Mammary epithelial cell (primary cell): ENCODE results near the gene MINDY4B.

Source experiments
- EZH2 ChIP-seq: IDR thresholded peaks from 2 replicates; pipeline ENCODE4 v1.6.1; 2012; ENCODE audit warnings: low read length, inconsistent platforms, borderline replicate concordance
- TF ChIP-seq, protein P1 (sequence below), 2 donors: IDR thresholded peaks in 1 of 2; conservative IDR thresholded peaks in 1 of 2; 2 replicates each; pipeline ENCODE4 v1.5.1; 2011 to 2012; ENCODE audit warnings: inconsistent platforms in 2 of 2, low read length in 2 of 2, mild to moderate bottlenecking in 2 of 2, control low read depth in 1 of 2, low read depth in 1 of 2; ENCODE audit not compliant: insufficient read depth in 1 of 2; ENCODE audit errors: extremely low read depth in 1 of 2

GRCh38 chr3:150887031-150887430 is 18.2 kb downstream of the MINDY4B start:
- TF ChIP-seq, protein P1, sequence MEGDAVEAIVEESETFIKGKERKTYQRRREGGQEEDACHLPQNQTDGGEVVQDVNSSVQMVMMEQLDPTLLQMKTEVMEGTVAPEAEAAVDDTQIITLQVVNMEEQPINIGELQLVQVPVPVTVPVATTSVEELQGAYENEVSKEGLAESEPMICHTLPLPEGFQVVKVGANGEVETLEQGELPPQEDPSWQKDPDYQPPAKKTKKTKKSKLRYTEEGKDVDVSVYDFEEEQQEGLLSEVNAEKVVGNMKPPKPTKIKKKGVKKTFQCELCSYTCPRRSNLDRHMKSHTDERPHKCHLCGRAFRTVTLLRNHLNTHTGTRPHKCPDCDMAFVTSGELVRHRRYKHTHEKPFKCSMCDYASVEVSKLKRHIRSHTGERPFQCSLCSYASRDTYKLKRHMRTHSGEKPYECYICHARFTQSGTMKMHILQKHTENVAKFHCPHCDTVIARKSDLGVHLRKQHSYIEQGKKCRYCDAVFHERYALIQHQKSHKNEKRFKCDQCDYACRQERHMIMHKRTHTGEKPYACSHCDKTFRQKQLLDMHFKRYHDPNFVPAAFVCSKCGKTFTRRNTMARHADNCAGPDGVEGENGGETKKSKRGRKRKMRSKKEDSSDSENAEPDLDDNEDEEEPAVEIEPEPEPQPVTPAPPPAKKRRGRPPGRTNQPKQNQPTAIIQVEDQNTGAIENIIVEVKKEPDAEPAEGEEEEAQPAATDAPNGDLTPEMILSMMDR (conservative IDR thresholded peaks at IDR 0.05 in 1 of 2, IDR thresholded peaks at IDR 0.05 in 1 of 2; ENCODE audit: extremely low read depth in 1 of 2, insufficient read depth in 1 of 2, low read depth in 1 of 2, low read length in 2 of 2): no peak
- no peak for TF ChIP-seq EZH2
